Prostate gland (tissue), 2 donors: ENCODE measurements around the gene C10orf143.

Experiments
- POLR2A ChIP-seq: fragments of 450-650 bp; IDR thresholded peaks from one replicate; pipeline ENCODE4 v1.6.1; 2016; ENCODE audit warnings: antibody characterized with exemption, mild to moderate bottlenecking
- POLR2AphosphoS5 ChIP-seq: sonication (generic); formaldehyde crosslinking; IDR thresholded peaks from one replicate; pipeline ENCODE4 v1.6.1; 2017; ENCODE audit warnings: antibody characterized with exemption
- TF ChIP-seq, protein P1 (sequence below), 4 experiments: fragments of 200-600 bp in 2 of 4; fragments of 450-650 bp in 2 of 4; sonication (generic) in 2 of 4; IDR thresholded peaks; 1 replicate in 3 of 4; 2 replicates in 1 of 4; pipeline ENCODE4 v1.5.1; 2016 to 2019; ENCODE audit warnings: antibody characterized with exemption in 4 of 4, mild to moderate bottlenecking in 2 of 4, moderate library complexity in 2 of 4

GRCh38 chr10:130141878-130142277 is 31.2 kb upstream of the C10orf143 start:
- TF ChIP-seq, protein P1, sequence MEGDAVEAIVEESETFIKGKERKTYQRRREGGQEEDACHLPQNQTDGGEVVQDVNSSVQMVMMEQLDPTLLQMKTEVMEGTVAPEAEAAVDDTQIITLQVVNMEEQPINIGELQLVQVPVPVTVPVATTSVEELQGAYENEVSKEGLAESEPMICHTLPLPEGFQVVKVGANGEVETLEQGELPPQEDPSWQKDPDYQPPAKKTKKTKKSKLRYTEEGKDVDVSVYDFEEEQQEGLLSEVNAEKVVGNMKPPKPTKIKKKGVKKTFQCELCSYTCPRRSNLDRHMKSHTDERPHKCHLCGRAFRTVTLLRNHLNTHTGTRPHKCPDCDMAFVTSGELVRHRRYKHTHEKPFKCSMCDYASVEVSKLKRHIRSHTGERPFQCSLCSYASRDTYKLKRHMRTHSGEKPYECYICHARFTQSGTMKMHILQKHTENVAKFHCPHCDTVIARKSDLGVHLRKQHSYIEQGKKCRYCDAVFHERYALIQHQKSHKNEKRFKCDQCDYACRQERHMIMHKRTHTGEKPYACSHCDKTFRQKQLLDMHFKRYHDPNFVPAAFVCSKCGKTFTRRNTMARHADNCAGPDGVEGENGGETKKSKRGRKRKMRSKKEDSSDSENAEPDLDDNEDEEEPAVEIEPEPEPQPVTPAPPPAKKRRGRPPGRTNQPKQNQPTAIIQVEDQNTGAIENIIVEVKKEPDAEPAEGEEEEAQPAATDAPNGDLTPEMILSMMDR (IDR thresholded peaks at IDR 0.05): no peak
- no peak for TF ChIP-seq POLR2A
- TF ChIP-seq POLR2AphosphoS5: no peak
